DND-41 (cell line): ENCODE results near the gene SPTBN5.

Source experiments
- EZH2 ChIP-seq: IDR thresholded peaks from 3 replicates; pipeline ENCODE4 v1.6.1; 2012; ENCODE audit warnings: borderline replicate concordance, low read depth, mild to moderate bottlenecking, moderate library complexity, low read length, inconsistent platforms; ENCODE audit not compliant: severe bottlenecking
- TF ChIP-seq, protein P1 (sequence below): IDR thresholded peaks from 2 replicates; pipeline ENCODE4 v1.5.1; 2012; ENCODE audit warnings: borderline replicate concordance, low read length, moderate library complexity, mild to moderate bottlenecking; ENCODE audit not compliant: poor library complexity, severe bottlenecking; ENCODE audit errors: extremely low read depth

DNA sequence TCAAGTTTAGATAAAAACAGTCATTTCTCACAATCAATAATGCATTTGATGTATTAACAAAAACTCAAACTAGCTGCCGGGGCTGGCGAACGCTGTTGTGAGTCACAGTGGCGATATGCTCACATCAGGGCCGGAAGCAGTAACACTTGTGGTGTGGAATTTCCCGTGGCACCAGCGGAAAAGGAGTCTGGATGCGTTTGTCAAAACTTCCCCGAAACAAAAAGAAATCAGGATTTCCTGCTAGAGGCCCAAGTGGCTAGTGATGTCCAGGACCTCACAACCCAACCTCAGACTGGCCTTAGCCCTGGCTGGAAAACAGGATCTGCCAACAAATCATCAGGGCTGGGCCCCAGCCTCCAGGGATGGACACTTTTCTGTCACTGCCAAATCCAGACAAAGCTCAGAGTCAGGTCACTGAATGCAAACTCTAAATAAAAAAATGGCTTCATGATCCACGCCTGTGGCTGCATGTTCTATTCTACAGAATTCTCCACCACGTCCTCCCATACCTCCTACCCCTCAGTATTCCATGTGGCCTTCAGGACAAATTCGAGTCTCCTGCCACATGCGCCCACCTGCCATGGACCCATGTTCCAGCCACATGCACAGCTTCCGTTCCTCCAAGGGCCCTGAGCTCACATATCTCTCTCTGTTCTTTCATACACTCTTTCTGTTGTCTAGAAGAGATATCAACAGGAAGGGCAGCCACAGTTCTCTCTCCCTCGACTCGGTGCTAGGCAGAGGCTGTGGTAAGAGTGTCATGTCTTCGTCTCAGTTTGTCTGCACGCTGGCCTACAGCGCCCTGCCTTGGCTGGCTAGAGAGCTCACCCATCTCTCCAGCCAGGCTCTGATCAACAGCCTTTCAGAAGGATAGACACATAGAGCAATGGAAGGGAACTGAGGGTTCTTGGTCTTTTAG is 43.1 kb upstream of the SPTBN5 start:
- TF ChIP-seq EZH2: no peak
- TF ChIP-seq, protein P1, sequence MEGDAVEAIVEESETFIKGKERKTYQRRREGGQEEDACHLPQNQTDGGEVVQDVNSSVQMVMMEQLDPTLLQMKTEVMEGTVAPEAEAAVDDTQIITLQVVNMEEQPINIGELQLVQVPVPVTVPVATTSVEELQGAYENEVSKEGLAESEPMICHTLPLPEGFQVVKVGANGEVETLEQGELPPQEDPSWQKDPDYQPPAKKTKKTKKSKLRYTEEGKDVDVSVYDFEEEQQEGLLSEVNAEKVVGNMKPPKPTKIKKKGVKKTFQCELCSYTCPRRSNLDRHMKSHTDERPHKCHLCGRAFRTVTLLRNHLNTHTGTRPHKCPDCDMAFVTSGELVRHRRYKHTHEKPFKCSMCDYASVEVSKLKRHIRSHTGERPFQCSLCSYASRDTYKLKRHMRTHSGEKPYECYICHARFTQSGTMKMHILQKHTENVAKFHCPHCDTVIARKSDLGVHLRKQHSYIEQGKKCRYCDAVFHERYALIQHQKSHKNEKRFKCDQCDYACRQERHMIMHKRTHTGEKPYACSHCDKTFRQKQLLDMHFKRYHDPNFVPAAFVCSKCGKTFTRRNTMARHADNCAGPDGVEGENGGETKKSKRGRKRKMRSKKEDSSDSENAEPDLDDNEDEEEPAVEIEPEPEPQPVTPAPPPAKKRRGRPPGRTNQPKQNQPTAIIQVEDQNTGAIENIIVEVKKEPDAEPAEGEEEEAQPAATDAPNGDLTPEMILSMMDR: no peak
